Neural crest cell (in vitro differentiated cells): ENCODE data around the gene IL10RB. TPM values are rescaled to one million over a fixed set of nuclear protein-coding genes. Genes with fewer than 3 reads are reported as not detected.

Experiments used
- DNase-seq: peaks from one replicate; pipeline ENCODE4 v3.0.0; 2021; ENCODE audit warnings: low read depth, mixed read lengths, low spot score
- H3K27ac Mint-ChIP-seq: one replicate; pipeline ENCODE4 v1.8.0; 2021; ENCODE audit warnings: mild to moderate bottlenecking, mixed read lengths; ENCODE audit not compliant: unreplicated experiment
- H3K27me3 Mint-ChIP-seq: 2 replicates; pipeline ENCODE4 v1.8.0; 2021; ENCODE audit warnings: low read depth, mild to moderate bottlenecking, mixed read lengths
- H3K36me3 Mint-ChIP-seq: 2 replicates; pipeline ENCODE4 v1.8.0; 2021; ENCODE audit warnings: low read depth, mild to moderate bottlenecking, mixed read lengths
- H3K4me1 Mint-ChIP-seq: 2 replicates; pipeline ENCODE4 v1.8.0; 2021; ENCODE audit warnings: mixed read lengths
- H3K4me3 Mint-ChIP-seq: one replicate; pipeline ENCODE4 v1.8.0; 2021; ENCODE audit warnings: mild to moderate bottlenecking, mixed read lengths
- H3K9me3 Mint-ChIP-seq: 2 replicates; pipeline ENCODE4 v1.8.0; 2021; ENCODE audit warnings: mixed read lengths
- CTCF ChIP-seq: fragments of 200-600 bp; sonication (generic); conservative IDR thresholded peaks from 2 replicates; pipeline ENCODE4 v1.5.0; 2021; ENCODE audit warnings: antibody characterized with exemption, mild to moderate bottlenecking
- total RNA-seq: library from RNA; stranded (reverse); gene quantifications from 2 replicates; pipeline ENCODE4 v1.2.1, GENCODE V29; 2021

The IL10RB gene
- total RNA-seq, 1 donor from 2014 or later: 5.8 TPM

DNA sequence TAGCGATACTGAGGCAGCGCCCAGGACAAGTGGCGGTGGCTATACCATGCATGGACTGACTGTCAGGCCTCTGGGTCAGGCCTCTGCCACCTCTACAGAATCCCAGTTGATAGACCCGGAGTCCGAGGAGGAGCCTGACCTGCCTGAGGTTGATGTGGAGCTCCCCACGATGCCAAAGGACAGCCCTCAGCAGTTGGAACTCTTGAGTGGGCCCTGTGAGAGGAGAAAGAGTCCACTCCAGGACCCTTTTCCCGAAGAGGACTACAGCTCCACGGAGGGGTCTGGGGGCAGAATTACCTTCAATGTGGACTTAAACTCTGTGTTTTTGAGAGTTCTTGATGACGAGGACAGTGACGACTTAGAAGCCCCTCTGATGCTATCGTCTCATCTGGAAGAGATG lies 3.2 kb upstream of the IL10RB start:
- no peaks in the 10 kb centered on the region for H3K27me3 Mint-ChIP-seq
- H3K4me3 Mint-ChIP-seq: no peak overlapping the region
- H3K27ac Mint-ChIP-seq: no peak overlapping the region
- H3K9me3 Mint-ChIP-seq: no peaks in the 10 kb centered on the region
- peaks cover 5% of the 10 kb centered on the region for H3K36me3 Mint-ChIP-seq
- peaks cover 20% of the 10 kb centered on the region for H3K4me1 Mint-ChIP-seq
- DNase-seq: no peak
- no peak for TF ChIP-seq CTCF

DNA sequence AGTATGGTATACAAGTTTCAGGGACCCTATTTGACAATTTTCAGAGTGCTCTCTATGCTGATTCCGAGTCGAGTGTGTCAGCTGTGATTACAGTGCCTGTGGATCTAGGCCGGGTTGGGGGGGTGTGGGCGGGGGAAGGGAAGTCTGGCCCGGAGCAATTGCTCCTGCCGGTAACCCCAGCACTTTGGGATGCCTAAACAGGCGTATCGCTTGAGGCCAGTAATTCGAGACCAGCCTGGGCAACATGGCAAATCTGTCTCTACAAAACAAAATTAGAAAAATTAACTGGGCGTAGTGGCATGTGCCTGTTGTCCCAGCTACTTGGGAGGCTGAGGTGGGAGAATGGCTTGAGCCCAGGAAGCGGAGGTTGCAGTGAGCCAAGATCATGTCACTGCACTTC lies 1.6 kb upstream of the IL10RB start:
- H3K4me3 Mint-ChIP-seq: no peak overlapping the region
- peaks cover 21% of the 10 kb centered on the region for H3K4me1 Mint-ChIP-seq
- DNase-seq: no peak
- H3K27me3 Mint-ChIP-seq: no peaks in the 10 kb centered on the region
- H3K36me3 Mint-ChIP-seq: no peaks in the 10 kb centered on the region
- TF ChIP-seq CTCF: no peak
- no peak overlapping the region for H3K27ac Mint-ChIP-seq
- H3K9me3 Mint-ChIP-seq: no peaks in the 10 kb centered on the region

DNA sequence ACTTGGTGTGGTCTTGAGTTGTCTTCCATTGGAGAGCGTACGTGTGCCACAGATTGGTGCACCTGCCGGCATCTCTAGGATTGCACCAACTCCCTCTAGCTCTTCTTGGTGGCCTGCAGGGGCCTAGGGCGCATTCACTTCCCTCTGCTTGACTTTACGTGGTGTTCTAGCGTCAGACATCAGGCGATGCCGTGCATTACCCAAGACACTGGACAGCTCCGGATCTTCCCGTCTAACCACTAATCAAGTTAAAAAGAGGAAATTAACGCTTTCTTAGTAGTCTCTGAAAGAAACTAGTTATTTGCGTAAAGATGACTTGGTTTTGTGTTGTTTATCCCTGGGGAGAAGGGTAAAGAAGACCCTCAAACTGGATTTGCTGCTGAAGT lies 510 bp upstream of the IL10RB start:
- peaks cover 21% of the 10 kb centered on the region for H3K4me1 Mint-ChIP-seq

GRCh38 chr21:33266789-33267135 lies 595 bp downstream of the IL10RB start:
- no peak for DNase-seq
- Mint-ChIP-seq H3K4me3 (peak overlapping the region; percentile 91), H3K36me3 (no peaks in the 10 kb centered on the region), H3K4me1 (peaks cover 21% of the 10 kb centered on the region), H3K27me3 (no peaks in the 10 kb centered on the region), H3K9me3 (no peaks in the 10 kb centered on the region), H3K27ac (no peak overlapping the region)
- TF ChIP-seq CTCF: no peak

More for the DNA sequence above, 510 bp upstream of the IL10RB start:
- Mint-ChIP-seq H3K4me3 (peak overlapping the region; percentile 81), H3K27ac (no peak overlapping the region), H3K27me3 (no peaks in the 10 kb centered on the region), H3K9me3 (no peaks in the 10 kb centered on the region), H3K36me3 (no peaks in the 10 kb centered on the region)
- no peak for TF ChIP-seq CTCF
- DNase-seq: no peak

DNA sequence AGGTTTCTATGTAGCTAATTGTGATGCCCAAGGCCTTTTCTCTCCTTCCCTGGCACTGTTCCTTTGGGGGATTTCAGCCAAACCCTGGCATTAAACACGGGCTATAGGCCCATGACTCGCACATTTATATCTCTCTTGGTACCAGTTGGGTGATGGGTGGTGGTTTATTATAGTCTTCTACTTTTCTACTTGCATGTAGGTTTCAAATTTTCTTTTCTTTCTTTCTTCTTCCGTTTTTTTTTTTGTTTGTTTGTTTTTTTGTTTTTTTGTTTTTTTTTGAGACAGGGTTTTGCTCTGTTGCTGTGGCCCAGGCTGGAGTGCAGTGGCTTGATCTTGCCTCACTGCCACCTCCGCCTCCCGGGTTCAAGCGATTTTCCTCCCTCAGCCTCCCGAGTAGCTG lies 1.1 kb downstream of the IL10RB start:
- H3K27ac Mint-ChIP-seq: no peak overlapping the region

More for the DNA sequence above, 1.1 kb downstream of the IL10RB start:
- TF ChIP-seq CTCF: no peak
- peak overlapping the region; percentile 91 for H3K4me3 Mint-ChIP-seq
- DNase-seq: no peak
- no peaks in the 10 kb centered on the region for H3K9me3 Mint-ChIP-seq
- peaks cover 21% of the 10 kb centered on the region for H3K4me1 Mint-ChIP-seq
- H3K27me3 Mint-ChIP-seq: no peaks in the 10 kb centered on the region
- no peaks in the 10 kb centered on the region for H3K36me3 Mint-ChIP-seq
